ENCODE results near the gene SLCO2B1. TPM values are rescaled to one million over a fixed set of nuclear protein-coding genes. Genes with fewer than 3 reads are reported as not detected.

The SLCO2B1 gene
- total RNA-seq, 1 donor from 2014 or later: 0.23 TPM

DNA sequence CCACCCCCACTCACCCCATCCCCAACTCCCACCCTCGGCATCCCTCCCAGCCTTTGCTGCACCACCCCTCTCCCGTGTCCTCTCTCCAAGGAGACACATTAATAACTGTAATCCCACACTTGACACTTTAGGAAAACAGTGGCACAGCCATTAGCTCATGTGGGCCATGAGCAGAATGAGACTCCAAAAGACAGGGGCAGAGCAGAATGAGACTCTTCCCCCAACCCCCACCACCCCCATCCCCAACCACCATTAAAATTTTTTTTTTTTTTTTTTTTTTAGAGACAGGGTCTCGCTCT is 6.2 kb upstream of the SLCO2B1 start:
- no peak for TF ChIP-seq CTCF (conservative IDR thresholded peaks at IDR 0.05; ENCODE audit: low read depth, low read length)
- DNase-seq (ENCODE audit: low read depth): no peak
- H3K4me3 ChIP-seq (ENCODE audit: low read depth, low read length): no peak overlapping the region

DNA sequence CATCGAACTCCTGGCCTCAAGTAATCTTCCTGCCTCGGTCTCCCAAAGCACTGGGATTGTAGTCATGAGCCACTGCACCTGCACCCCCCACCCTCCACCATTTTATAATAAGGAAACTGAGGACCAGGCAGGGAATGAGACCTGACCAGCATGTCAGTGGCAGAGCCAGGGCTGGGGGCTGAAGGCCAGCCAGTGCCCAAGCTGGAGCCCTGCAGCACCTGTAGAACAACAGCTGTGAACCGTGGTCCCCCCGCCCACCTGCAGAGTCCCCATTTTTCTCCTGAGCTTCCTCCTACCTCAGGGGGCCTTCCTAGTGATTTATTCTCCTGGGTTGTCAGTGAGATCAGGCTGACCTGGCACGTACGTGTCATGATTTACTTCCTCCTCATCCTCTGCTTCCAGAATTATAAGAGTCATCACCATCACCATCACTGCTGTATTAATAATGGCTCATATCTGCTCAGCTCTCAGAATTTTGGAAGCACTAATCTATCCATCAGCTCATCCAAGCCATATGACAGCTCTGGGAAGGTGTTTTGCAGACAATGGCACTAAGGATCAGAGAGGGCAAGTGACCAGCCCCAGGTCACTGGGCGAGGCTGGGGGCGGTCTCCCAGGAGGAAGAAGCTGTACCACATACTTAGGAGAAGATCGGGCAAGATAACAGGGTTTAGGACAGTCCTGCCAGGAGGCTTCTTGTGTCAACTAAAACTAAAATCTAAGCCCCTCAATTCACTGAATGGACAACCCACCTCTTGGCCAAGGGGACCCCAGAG is 5.5 kb upstream of the SLCO2B1 start:
- H3K4me3 ChIP-seq (ENCODE audit: low read depth, low read length): no peak overlapping the region
- DNase-seq (ENCODE audit: low read depth): no peak
- TF ChIP-seq CTCF (conservative IDR thresholded peaks at IDR 0.05; ENCODE audit: low read depth, low read length): no peak

DNA sequence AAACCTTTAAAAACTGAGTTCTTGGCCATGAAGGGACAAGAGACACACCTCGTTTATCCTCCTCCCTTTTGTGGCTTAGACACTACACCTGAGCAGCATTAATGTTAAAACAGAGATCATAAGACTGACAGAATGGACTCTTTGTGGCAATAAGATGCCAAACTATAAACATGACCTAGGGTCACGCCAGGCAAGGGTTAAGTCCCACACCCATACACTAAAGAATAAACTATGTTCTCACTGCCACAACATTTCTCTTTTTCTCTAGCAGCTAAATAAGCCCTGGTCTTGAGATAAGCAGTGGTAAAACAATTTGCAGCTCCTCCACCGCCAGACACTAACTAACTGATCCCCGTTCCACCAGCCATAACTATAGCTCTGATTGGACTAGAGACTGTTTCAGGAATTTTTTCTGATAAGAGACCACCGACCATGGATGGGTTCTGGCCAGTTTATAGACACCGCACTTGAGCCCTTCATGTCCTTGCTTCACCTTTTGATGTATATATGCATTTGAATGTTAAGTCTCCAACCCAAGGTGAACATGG is 4.9 kb upstream of the SLCO2B1 start:
- H3K4me3 ChIP-seq (ENCODE audit: low read depth, low read length): no peak overlapping the region
- no peak for DNase-seq (ENCODE audit: low read depth)
- TF ChIP-seq CTCF (conservative IDR thresholded peaks at IDR 0.05; ENCODE audit: low read depth, low read length): no peak

DNA sequence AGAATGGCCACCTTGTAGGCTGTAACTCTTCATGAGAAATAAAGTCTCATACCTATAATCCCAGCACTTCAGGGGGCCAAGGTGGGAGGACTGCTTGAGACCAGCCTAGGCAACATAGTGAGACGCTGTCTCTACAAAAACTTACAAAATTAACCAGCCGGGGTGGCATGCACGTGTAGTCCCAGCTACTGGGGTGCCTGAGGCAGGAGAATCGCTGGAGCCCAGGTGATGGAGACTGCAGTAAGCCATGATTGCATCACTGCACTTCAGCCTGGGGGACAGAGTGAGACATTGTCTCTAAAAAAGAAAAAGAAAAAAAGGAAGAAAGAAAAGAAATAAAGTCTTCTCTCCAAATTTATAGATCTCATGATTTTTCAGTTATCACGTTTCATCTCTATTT is 4.2 kb upstream of the SLCO2B1 start:
- H3K4me3 ChIP-seq (ENCODE audit: low read depth, low read length): no peak overlapping the region
- no peak for DNase-seq (ENCODE audit: low read depth)
- TF ChIP-seq CTCF (conservative IDR thresholded peaks at IDR 0.05; ENCODE audit: low read depth, low read length): no peak

DNA sequence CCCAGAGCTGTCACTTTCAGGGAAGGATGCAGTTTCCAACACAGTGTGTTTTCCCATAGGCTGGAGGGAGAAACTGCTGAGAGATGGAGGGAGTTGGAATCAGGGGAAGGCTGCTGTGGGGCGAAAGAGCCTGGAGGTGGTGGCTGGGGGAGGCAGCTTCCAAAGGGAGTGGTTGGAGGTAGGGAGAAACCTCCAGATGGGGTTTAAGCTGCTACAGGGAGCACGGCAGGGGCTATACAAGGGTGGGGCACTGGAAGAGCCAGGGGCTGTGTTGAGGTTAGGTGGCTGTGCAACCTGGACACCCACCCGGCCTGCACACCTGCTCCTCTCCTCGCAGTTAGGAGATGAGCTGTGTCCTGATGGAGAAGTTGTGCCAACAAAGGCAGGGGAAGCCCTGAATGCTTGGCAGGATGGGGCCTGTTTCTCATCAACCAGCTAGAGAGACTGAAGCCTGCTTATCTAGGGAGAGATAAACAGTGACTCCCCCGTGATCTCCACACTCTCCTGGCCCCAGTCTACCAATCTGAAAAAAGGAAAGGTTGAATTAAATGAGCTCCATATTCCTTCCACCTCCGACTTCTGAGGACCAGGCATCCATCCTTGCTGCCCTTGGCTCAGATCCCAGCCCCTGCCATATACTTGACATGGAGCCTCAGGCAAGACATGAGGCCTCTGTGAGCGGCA is 3.6 kb upstream of the SLCO2B1 start:
- no peak for TF ChIP-seq CTCF (conservative IDR thresholded peaks at IDR 0.05; ENCODE audit: low read depth, low read length)

GRCh38 chr11:75147875-75148263 is 3.0 kb upstream of the SLCO2B1 start:
- no peak overlapping the region for H3K4me3 ChIP-seq (ENCODE audit: low read depth, low read length)
- no peak for DNase-seq (ENCODE audit: low read depth)
- TF ChIP-seq CTCF (conservative IDR thresholded peaks at IDR 0.05; ENCODE audit: low read depth, low read length): no peak

More for the DNA sequence above, 3.6 kb upstream of the SLCO2B1 start:
- no peak for DNase-seq (ENCODE audit: low read depth)
- no peak overlapping the region for H3K4me3 ChIP-seq (ENCODE audit: low read depth, low read length)
